Thyroid gland (tissue), 4 donors: ENCODE results near the gene DNM1L.

Source experiments
- POLR2A ChIP-seq, 2 donors: fragments of 450-650 bp; IDR thresholded peaks; one replicate each; pipeline ENCODE4 v1.6.1; 2017; ENCODE audit warnings: antibody characterized with exemption in 2 of 2, mild to moderate bottlenecking in 2 of 2, moderate library complexity in 1 of 2
- TF ChIP-seq, protein P1 (sequence below), 6 experiments: fragments of 200-600 bp in 3 of 6; fragments of 450-650 bp in 3 of 6; sonication (generic) in 3 of 6; IDR thresholded peaks; one replicate each; pipeline ENCODE4 v1.5.1; 2016 to 2019; ENCODE audit warnings: antibody characterized with exemption in 6 of 6, mild to moderate bottlenecking in 2 of 6, inconsistent platforms in 1 of 6, moderate library complexity in 1 of 6

DNA sequence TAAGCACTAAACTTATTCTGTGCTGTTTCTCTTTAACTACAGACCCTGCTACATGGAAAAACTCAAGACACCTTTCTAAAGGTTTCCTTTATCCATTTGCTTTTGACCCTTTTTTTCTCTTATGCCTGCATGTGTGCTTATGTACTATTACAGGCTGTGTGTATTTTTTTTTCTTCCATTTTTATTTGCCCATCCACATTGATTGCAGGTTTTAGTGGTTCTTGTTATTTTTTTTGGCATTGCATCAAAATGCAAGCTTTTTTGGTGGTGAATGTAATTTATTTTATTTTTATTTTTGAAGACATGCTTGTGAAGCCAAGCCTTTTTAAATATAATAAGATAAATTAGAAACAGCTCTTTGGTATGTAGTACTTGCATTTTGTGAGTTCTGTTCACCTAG lies 26.7 kb downstream of the DNM1L start:
- TF ChIP-seq, protein P1, sequence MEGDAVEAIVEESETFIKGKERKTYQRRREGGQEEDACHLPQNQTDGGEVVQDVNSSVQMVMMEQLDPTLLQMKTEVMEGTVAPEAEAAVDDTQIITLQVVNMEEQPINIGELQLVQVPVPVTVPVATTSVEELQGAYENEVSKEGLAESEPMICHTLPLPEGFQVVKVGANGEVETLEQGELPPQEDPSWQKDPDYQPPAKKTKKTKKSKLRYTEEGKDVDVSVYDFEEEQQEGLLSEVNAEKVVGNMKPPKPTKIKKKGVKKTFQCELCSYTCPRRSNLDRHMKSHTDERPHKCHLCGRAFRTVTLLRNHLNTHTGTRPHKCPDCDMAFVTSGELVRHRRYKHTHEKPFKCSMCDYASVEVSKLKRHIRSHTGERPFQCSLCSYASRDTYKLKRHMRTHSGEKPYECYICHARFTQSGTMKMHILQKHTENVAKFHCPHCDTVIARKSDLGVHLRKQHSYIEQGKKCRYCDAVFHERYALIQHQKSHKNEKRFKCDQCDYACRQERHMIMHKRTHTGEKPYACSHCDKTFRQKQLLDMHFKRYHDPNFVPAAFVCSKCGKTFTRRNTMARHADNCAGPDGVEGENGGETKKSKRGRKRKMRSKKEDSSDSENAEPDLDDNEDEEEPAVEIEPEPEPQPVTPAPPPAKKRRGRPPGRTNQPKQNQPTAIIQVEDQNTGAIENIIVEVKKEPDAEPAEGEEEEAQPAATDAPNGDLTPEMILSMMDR (IDR thresholded peaks at IDR 0.05) = no peak
- TF ChIP-seq POLR2A (IDR thresholded peaks at IDR 0.05) = no peak
